Activated naive CD8-positive, alpha-beta T cell treated with anti-CD3 and anti-CD28 coated beads, Interleukin-2, amount 10 ng/mL, durations not matched to agents 7 days and 5 days (primary cell): Measurements from ENCODE around the gene HOXA13. TPM values are rescaled to one million over a fixed set of nuclear protein-coding genes. Genes with fewer than 3 reads are reported as not detected.
A peak's percentile ranks its signal among the peaks of the same experiment; 100 is the strongest.

Experiments
- ATAC-seq: fragments of 150-1000 bp; cut with Tn5 transposase; one replicate; pipeline ENCODE4 v1.10.0; 2021; ENCODE audit warnings: low read depth, moderate library complexity
- POLR2A ChIA-PET: fragments of 350-600 bp; sonication (Branson Sonifier 250); formaldehyde crosslinking; loops from one replicate; lab custom pipeline; 2021; ENCODE audit warnings: antibody characterized with exemption; lab: Charles Lee
- DNase-seq: peaks from one replicate; pipeline ENCODE4 v3.0.0; 2021
- H3K27ac Mint-ChIP-seq: one replicate; pipeline ENCODE4 v1.8.0; 2022; ENCODE audit warnings: mild to moderate bottlenecking, mixed read lengths
- H3K27me3 Mint-ChIP-seq: one replicate; pipeline ENCODE4 v1.8.0; 2022; ENCODE audit warnings: mild to moderate bottlenecking, moderate library complexity, mixed read lengths
- H3K36me3 Mint-ChIP-seq: one replicate; pipeline ENCODE4 v1.8.0; 2021; ENCODE audit warnings: mild to moderate bottlenecking, mixed read lengths
- H3K4me1 Mint-ChIP-seq: one replicate; pipeline ENCODE4 v1.8.0; 2021; ENCODE audit warnings: mixed read lengths
- H3K4me3 Mint-ChIP-seq: one replicate; pipeline ENCODE4 v1.8.0; 2022; ENCODE audit warnings: mild to moderate bottlenecking, moderate library complexity, mixed read lengths
- H3K9me3 Mint-ChIP-seq: one replicate; pipeline ENCODE4 v1.8.0; 2021; ENCODE audit warnings: mixed read lengths
- total RNA-seq, 2 experiments: library from RNA; stranded (reverse); gene quantifications; one replicate each; pipeline ENCODE4 v1.2.3, GENCODE V29; 2021

Gene HOXA13
- total RNA-seq, 2 experiments from 2014 or later, result not detected

- H3K4me3 Mint-ChIP-seq, result no peak overlapping the region
- H3K27me3 Mint-ChIP-seq, result peaks cover 81% of the 10 kb centered on the region
- no peaks in the 10 kb centered on the region for H3K9me3 Mint-ChIP-seq
- ATAC-seq, result no peak
- DNase-seq, result no peak
- H3K27ac Mint-ChIP-seq, result no peak overlapping the region
- no peaks in the 10 kb centered on the region for H3K36me3 Mint-ChIP-seq
- POLR2A ChIA-PET, result no interaction called here
- peaks cover 6% of the 10 kb centered on the region for H3K4me1 Mint-ChIP-seq
These were observed 20.6 kb upstream of the HOXA13 start for GRCh38 chr7:27220440-27220955.

- peak overlapping the region; percentile 3 for H3K4me3 Mint-ChIP-seq
- peaks cover 4% of the 10 kb centered on the region for H3K4me1 Mint-ChIP-seq
- DNase-seq (no peak), ATAC-seq (no peak)
- no peaks in the 10 kb centered on the region for H3K9me3 Mint-ChIP-seq
- no peak overlapping the region for H3K27ac Mint-ChIP-seq
- POLR2A ChIA-PET, result no interaction called here
- H3K27me3 Mint-ChIP-seq, result peaks cover 81% of the 10 kb centered on the region
- H3K36me3 Mint-ChIP-seq, result no peaks in the 10 kb centered on the region
These were observed 19.9 kb upstream of the HOXA13 start for GRCh38 chr7:27219821-27220220.

DNA sequence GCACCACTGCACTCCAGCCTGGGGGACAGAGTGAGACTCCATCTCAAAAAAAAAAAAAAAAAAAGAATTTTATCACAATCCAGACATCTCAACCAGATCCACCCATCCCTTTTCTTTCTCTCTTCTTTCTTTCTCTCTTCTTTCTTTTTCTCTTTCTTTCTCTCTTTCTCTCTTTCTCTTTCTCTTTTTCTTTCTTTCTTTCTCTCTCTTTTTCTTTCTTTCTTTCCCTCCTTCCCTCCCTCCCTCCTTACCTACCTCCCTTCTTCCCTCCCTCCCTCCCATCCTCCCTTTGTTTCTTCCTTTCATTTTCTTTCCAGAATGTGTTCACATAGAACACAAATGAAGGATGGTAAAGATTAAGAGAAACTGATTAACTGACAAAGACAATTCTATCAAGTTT, 18.1 kb upstream of the HOXA13 start:
- ATAC-seq (no peak), DNase-seq (no peak)
- Mint-ChIP-seq H3K36me3 (no peaks in the 10 kb centered on the region), H3K27me3 (peaks cover 82% of the 10 kb centered on the region), H3K27ac (no peak overlapping the region), H3K4me1 (peaks cover 4% of the 10 kb centered on the region), H3K9me3 (no peaks in the 10 kb centered on the region), H3K4me3 (no peak overlapping the region)
- POLR2A ChIA-PET, result interaction anchor here (0.7 kb wide), 1 partner anchor 333 kb away, joined by 3 read pairs; no protein-coding TSS in a partner anchor

- Mint-ChIP-seq H3K4me3 (no peak overlapping the region), H3K27me3 (peaks cover 84% of the 10 kb centered on the region), H3K36me3 (no peaks in the 10 kb centered on the region), H3K27ac (no peak overlapping the region), H3K4me1 (peaks cover 8% of the 10 kb centered on the region), H3K9me3 (no peaks in the 10 kb centered on the region)
- ATAC-seq, result no peak
- POLR2A ChIA-PET, result no interaction called here
- no peak for DNase-seq
These were observed 15.5 kb upstream of the HOXA13 start for GRCh38 chr7:27215356-27215755.

- DNase-seq (no peak), ATAC-seq (no peak)
- H3K27me3 Mint-ChIP-seq, result peaks cover 84% of the 10 kb centered on the region
- H3K9me3 Mint-ChIP-seq, result no peaks in the 10 kb centered on the region
- no peak overlapping the region for H3K4me3 Mint-ChIP-seq
- no peak overlapping the region for H3K27ac Mint-ChIP-seq
- H3K4me1 Mint-ChIP-seq, result peaks cover 5% of the 10 kb centered on the region
- POLR2A ChIA-PET, result no interaction called here
- no peaks in the 10 kb centered on the region for H3K36me3 Mint-ChIP-seq
These were observed 14.5 kb upstream of the HOXA13 start for GRCh38 chr7:27214239-27214950.

- DNase-seq (no peak), ATAC-seq (no peak)
- H3K4me3 Mint-ChIP-seq, result no peak overlapping the region
These were observed 13.7 kb upstream of the HOXA13 start for GRCh38 chr7:27213433-27214238.

DNA sequence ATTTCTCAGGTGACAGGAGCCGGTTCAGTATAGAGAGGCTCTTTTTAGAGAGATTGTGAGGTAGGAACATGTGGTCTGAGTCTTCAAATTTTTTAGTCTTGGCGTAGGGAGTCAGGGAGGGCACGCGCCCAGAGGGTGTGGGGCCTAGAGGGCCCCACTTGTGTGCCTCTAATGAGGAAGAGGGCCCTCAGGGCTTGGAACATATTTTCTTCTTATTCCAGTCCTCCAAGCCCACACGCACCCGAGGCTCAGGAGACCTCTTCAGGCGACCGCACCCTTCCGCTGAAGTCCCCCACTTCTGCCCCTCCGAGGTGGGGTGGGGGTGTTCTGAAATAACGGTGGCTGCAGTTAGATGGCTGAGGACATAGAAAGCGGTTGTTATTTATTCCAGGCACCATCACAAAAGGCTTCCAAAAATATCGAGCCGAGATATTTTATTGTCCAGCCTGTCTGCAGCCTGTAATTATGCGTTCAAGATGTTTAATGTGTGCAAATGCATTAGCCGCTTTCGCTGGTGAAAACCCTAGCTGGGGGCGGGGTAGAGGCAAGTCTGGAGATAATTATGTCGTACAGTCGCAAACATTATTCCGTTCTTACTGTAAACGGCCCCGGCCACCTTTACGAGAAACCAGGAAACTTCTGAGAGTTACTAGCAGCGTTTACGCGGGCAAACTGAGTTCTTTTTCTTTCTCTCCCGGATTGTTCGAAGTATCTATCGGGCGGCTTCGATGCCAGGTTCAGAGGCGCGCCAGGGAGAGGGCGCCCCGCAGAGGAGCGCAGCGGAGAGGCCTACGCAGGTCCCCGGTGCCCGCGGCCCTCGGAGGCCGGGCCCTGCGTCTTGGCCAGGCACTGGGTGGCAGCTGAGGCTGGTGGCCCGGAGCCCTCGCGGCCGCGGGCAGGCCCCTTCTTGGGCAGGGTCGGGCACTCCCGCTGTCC, 12.9 kb upstream of the HOXA13 start:
- Mint-ChIP-seq H3K9me3 (no peaks in the 10 kb centered on the region), H3K27ac (no peak overlapping the region), H3K36me3 (no peaks in the 10 kb centered on the region), H3K4me3 (peak overlapping the region; percentile 28), H3K27me3 (peaks cover 85% of the 10 kb centered on the region), H3K4me1 (peaks cover 5% of the 10 kb centered on the region)
- POLR2A ChIA-PET, result no interaction called here
- DNase-seq, result peak; percentile 29
- no peak for ATAC-seq

More at GRCh38 chr7:27213433-27214238, 13.7 kb upstream of the HOXA13 start:
- no peak overlapping the region for H3K27ac Mint-ChIP-seq
- POLR2A ChIA-PET, result no interaction called here
- H3K36me3 Mint-ChIP-seq, result no peaks in the 10 kb centered on the region
- H3K4me1 Mint-ChIP-seq, result peaks cover 5% of the 10 kb centered on the region
- peaks cover 84% of the 10 kb centered on the region for H3K27me3 Mint-ChIP-seq
- H3K9me3 Mint-ChIP-seq, result no peaks in the 10 kb centered on the region

DNA sequence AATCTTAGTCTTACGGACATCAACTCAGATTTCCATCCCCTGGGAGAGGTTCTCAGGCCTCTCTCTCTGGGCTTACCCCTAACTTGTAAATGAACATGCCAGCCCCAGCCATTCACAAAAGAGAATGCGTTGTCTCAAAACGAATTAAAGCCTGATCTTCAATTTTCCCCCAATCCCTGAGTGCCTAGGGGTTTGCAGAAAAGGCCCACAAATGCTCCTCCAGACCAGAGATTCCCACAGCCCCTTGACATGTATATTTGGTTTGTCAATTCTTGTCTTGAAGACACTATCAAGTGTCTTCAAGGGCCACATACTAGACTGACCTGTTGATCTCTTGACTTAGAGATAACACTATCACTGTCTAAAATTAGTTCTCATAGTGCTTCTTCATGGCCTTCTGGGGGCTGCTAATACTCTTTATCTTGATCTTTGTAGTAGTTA, 11.9 kb upstream of the HOXA13 start:
- Mint-ChIP-seq H3K36me3 (no peaks in the 10 kb centered on the region), H3K4me1 (peaks cover 5% of the 10 kb centered on the region), H3K9me3 (no peaks in the 10 kb centered on the region), H3K27ac (no peak overlapping the region), H3K4me3 (no peak overlapping the region), H3K27me3 (peaks cover 86% of the 10 kb centered on the region)
- no peak for ATAC-seq
- POLR2A ChIA-PET, result no interaction called here
- DNase-seq, result no peak

DNA sequence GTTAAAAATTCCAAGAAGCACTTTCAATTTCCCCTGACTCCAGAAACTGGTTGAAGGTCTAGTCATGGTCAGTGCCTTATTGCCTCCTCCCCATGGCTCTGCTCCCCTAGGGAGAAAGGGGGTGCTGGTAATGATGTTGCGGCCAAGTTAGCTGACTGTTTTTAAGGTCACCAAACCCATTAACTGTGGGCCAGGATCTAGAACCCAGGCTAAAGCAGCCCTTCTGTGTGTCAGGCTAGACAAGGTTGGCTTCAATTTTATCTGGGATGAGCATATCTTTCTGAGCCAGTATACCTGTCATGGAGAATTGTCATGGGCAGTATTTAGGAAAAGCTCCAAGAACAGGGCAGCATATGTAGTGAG, 11.2 kb upstream of the HOXA13 start:
- POLR2A ChIA-PET, result no interaction called here
- H3K27ac Mint-ChIP-seq, result no peak overlapping the region
- no peaks in the 10 kb centered on the region for H3K9me3 Mint-ChIP-seq
- H3K27me3 Mint-ChIP-seq, result peaks cover 89% of the 10 kb centered on the region
- no peak overlapping the region for H3K4me3 Mint-ChIP-seq
- peaks cover 5% of the 10 kb centered on the region for H3K4me1 Mint-ChIP-seq
- ATAC-seq (no peak), DNase-seq (no peak)
- H3K36me3 Mint-ChIP-seq, result no peaks in the 10 kb centered on the region

- ATAC-seq (no peak), DNase-seq (peak; percentile 57)
- H3K4me1 Mint-ChIP-seq, result peaks cover 8% of the 10 kb centered on the region
These were observed 10.7 kb upstream of the HOXA13 start for GRCh38 chr7:27210441-27211083.

DNA sequence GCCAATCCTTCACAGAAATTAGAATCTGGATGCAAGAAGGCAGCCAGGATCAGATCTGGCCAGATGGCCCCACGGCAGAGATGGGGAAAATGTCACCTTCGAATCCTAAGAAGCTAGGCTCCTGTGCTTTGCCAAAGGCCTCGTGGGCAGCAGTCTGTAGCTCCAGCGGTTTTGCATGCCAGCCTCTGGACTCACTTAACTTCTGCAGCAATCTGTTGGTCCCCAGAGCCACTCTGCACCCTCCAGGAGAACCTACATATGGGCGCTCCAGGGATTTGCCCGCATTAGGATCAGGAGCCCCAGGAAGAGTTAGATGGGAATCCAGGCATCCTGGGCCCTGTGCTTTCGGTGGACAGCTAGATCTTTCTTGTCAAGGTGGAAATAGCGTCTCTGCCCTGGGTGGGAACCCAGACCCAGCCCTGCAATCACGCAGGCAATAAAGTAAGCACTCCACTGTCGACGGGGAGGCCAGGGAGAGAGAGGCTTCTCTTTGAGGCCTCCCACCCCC, 10.1 kb upstream of the HOXA13 start:
- POLR2A ChIA-PET, result interaction anchor here (0.5 kb wide), 1 partner anchor 795 kb away, joined by 4 read pairs; no protein-coding TSS in a partner anchor
- H3K36me3 Mint-ChIP-seq, result no peaks in the 10 kb centered on the region
- peaks cover 95% of the 10 kb centered on the region for H3K27me3 Mint-ChIP-seq
- no peak overlapping the region for H3K4me3 Mint-ChIP-seq
- DNase-seq, result no peak
- H3K9me3 Mint-ChIP-seq, result no peaks in the 10 kb centered on the region
- no peak for ATAC-seq
- H3K4me1 Mint-ChIP-seq, result peaks cover 8% of the 10 kb centered on the region
- no peak overlapping the region for H3K27ac Mint-ChIP-seq

More at GRCh38 chr7:27210441-27211083, 10.7 kb upstream of the HOXA13 start:
- no peak overlapping the region for H3K27ac Mint-ChIP-seq
- peak overlapping the region; percentile 50 for H3K4me3 Mint-ChIP-seq
- H3K9me3 Mint-ChIP-seq, result no peaks in the 10 kb centered on the region
- POLR2A ChIA-PET, result no interaction called here
- H3K27me3 Mint-ChIP-seq, result peaks cover 94% of the 10 kb centered on the region
- H3K36me3 Mint-ChIP-seq, result no peaks in the 10 kb centered on the region

DNA sequence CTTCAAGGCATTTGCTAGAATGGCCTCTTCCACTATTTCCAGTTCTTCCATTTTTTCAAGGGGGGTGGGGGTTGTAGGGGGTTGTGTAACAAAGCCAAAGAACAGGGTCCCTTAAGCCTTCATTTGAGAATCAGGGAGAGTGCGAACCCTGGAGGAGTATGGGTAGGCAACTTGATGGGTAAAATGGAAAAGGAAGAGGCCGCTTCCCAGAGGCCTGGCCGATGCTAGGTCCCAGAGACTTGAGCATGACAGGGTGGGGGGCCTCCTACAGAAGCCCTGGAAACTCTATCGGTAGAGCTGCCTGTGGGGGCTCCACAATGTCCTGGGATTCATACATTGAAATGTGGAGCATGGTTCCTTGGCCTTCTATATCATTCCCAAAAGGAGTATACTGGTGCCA, 9.1 kb upstream of the HOXA13 start:
- ATAC-seq (no peak), DNase-seq (no peak)
- no peaks in the 10 kb centered on the region for H3K9me3 Mint-ChIP-seq
- H3K4me3 Mint-ChIP-seq, result no peak overlapping the region
- H3K27ac Mint-ChIP-seq, result no peak overlapping the region
- peaks cover 9% of the 10 kb centered on the region for H3K4me1 Mint-ChIP-seq
- peaks cover 95% of the 10 kb centered on the region for H3K27me3 Mint-ChIP-seq
- no peaks in the 10 kb centered on the region for H3K36me3 Mint-ChIP-seq
- POLR2A ChIA-PET, result interaction anchor here (0.7 kb wide), 1 partner anchor 699 kb away, joined by 3 read pairs; no protein-coding TSS in a partner anchor
